Neural progenitor cell (in vitro differentiated cells): Measurements from ENCODE around the gene GDPD5.

Source experiments
- EZH2 ChIP-seq: fragments of 200-600 bp; sonication (generic); IDR thresholded peaks from 2 replicates; pipeline ENCODE4 v1.6.1; 2017; ENCODE audit warnings: antibody characterized with exemption, mild to moderate bottlenecking, moderate library complexity
- EZH2phosphoT487 ChIP-seq: fragments of 200-600 bp; sonication (generic); IDR thresholded peaks from 2 replicates; pipeline ENCODE4 v1.6.1; 2017; ENCODE audit warnings: antibody characterized with exemption

DNA sequence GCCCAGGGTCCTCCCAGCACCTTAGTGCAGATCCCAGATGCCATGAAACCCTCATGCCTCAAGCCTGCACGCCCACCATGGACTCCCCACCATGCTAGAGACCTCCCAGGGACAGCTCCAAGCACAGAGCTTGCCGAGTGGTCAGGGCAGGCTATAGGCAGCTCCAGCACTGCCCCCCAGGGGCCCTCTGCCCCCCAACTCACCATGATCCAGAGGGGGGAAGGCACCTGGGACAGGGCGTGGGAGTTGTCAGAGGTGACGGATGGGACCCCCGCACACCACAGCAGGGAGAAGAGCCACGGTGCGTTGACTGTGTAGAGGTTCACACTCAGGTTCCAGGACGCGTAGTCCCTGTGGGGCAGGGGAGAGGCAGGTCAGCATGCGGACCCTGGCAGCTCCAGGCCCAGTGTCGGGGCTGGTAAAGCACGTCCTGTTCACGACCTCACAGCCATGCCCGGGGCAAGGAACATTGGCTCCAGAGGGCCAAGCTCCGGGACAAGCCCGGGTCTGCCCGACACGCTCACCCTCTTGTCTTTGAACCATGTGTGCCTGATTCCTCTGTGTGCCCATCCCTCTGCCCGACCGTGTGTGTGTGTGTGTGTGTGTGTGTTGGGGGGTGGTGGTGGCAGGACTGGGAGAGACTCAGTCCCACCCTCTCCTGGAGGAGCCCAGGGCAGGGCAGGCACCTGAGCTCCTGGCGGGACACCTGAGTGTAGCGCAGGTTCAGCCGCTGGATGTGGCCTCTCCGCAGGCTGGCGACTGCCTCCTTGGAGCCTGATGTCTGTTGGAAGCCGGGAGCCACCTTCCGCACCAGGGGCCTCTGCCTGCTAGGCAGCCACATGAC is 84.6 kb downstream of the GDPD5 start:
- no peak for TF ChIP-seq EZH2phosphoT487
- no peak for TF ChIP-seq EZH2
